K562 (cell line): Measurements from ENCODE around the gene COQ2. TPM values are rescaled to one million over a fixed set of nuclear protein-coding genes. Genes with fewer than 3 reads are reported as not detected.

Experiments
- ADNP ChIP-seq: fragments of 200-800 bp; sonication (Bioruptor generic); IDR thresholded peaks from 2 replicates; pipeline ENCODE4 v1.6.1; 2016; ENCODE audit warnings: missing genetic modification characterization, missing compliant biosample characterization
- AFF4 ChIP-seq: sonication (generic); formaldehyde crosslinking; IDR thresholded peaks from 2 replicates; pipeline ENCODE4 v1.8.0; 2023; ENCODE audit warnings: mild to moderate bottlenecking, missing genetic modification reagents
- ASH1L ChIP-seq: fragments of 450-650 bp; IDR thresholded peaks from 2 replicates; pipeline ENCODE4 v1.6.1; 2018; ENCODE audit warnings: borderline replicate concordance, mild to moderate bottlenecking, low read depth; ENCODE audit not compliant: partially characterized antibody
- CC2D1A ChIP-seq: fragments of 450-650 bp; IDR thresholded peaks from 2 replicates; pipeline ENCODE4 v1.6.1; 2017; ENCODE audit warnings: mild to moderate bottlenecking
- ETV6 ChIP-seq, 3 experiments: fragments of 150-350 bp in 1 of 3; sonication (generic) in 1 of 3; formaldehyde crosslinking in 1 of 3; IDR thresholded peaks; 2 replicates each; pipeline versions ENCODE4 v1.6.1 to v1.8.0; 2014 to 2022; ENCODE audit warnings: borderline replicate concordance in 2 of 3, low read depth in 2 of 3, antibody characterized with exemption in 1 of 3, low read length in 1 of 3, mild to moderate bottlenecking in 1 of 3, missing genetic modification reagents in 1 of 3
- KDM1A ChIP-seq, 2 experiments: fragments of 450-650 bp; IDR thresholded peaks; 2 replicates each; pipeline ENCODE4 v1.6.1; 2016; ENCODE audit warnings: mild to moderate bottlenecking in 2 of 2
- MBD1 ChIP-seq: fragments of 250-450 bp; sonication (Bioruptor Pico); IDR thresholded peaks from 2 replicates; pipeline ENCODE4 v1.8.0; 2022; ENCODE audit warnings: inconsistent platforms
- SAP30 ChIP-seq: fragments of 200-600 bp; sonication (generic); IDR thresholded peaks from 2 replicates; pipeline ENCODE4 v1.6.1; 2012; ENCODE audit warnings: borderline replicate concordance, low read depth, mild to moderate bottlenecking, moderate library complexity, low read length, control low read depth, inconsistent platforms; ENCODE audit not compliant: insufficient read depth, poor library complexity, severe bottlenecking
- SRSF7 ChIP-seq: fragments of 200-400 bp; formaldehyde crosslinking; optimal IDR thresholded peaks from 2 replicates; pipeline ENCODE3; 2017; ENCODE audit warnings: mild to moderate bottlenecking, low read depth, low read length
- STAT6 ChIP-seq: sonication (generic); formaldehyde crosslinking; IDR thresholded peaks from 2 replicates; pipeline ENCODE4 v1.8.1; 2023; ENCODE audit warnings: mild to moderate bottlenecking, missing genetic modification reagents
- TAF15 ChIP-seq: fragments of 200-400 bp; formaldehyde crosslinking; IDR thresholded peaks from 2 replicates; pipeline ENCODE4 v1.6.1; 2017; ENCODE audit warnings: mild to moderate bottlenecking, low read depth, low read length, moderate library complexity
- TAF7 ChIP-seq: fragments of 450-650 bp; IDR thresholded peaks from 2 replicates; pipeline ENCODE4 v1.6.1; 2016; ENCODE audit warnings: missing genetic modification characterization, missing compliant biosample characterization
- ZBTB2 ChIP-seq: fragments of 450-650 bp; IDR thresholded peaks from 2 replicates; pipeline ENCODE4 v1.6.1; 2016; ENCODE audit warnings: antibody characterized with exemption
- ZNF140 ChIP-seq: fragments of 250-450 bp; sonication (Bioruptor Pico); IDR thresholded peaks from 2 replicates; pipeline ENCODE4 v1.8.0; 2021; ENCODE audit warnings: moderate library complexity, mild to moderate bottlenecking, inconsistent platforms
- ZNF511 ChIP-seq: sonication (generic); formaldehyde crosslinking; IDR thresholded peaks from 2 replicates; pipeline ENCODE4 v1.8.0; 2022; ENCODE audit warnings: mild to moderate bottlenecking, missing genetic modification reagents
- polyA plus RNA-seq, 8 experiments: library from polyadenylated mRNA; depleted of rRNA in 4 of 8; stranded (reverse) in 5 of 8; unstranded in 3 of 8; fragments of >200 nt; fragmentation: Nextera tagmentation in 2 of 8; fragmentation: Illumina TruSeq in 1 of 8; extraction: Ambion mirVana in 2 of 8; extraction: Trizol in 1 of 8; gene quantifications; 2 replicates each; pipeline versions ENCODE4 v1.2.1 to v1.2.3, GENCODE V29; 2011 to 2014; ENCODE audit warnings: inconsistent platforms in 1 of 8, missing spikeins in 1 of 8
- total RNA-seq, 7 experiments: library from RNA; depleted of rRNA in 6 of 7; stranded (reverse); fragments of >200 nt in 6 of 7; fragmentation: Illumina TruSeq in 2 of 7; extraction: Trizol in 2 of 7; gene quantifications; 2 replicates each; pipeline versions ENCODE4 v1.2.1 to v1.2.3, GENCODE V29; 2011 to 2021; ENCODE audit warnings: low replicate concordance in 1 of 7

COQ2 gene
- total and polyA plus RNA-seq, 9 of the 15 experiments (the other 6 are each of a cell fraction or from before 2014, with no cell fraction given): 1.9 to 13.5 (median 11.8) TPM

- TF ChIP-seq MBD1 (CRISPR knock-in tag): no peak
- TF ChIP-seq TAF7 (tag): no peak
- peak; percentile 81; the same call in 1 of the 2 replicates for TF ChIP-seq ZBTB2
- TF ChIP-seq AFF4 (CRISPR knock-in tag): no peak
- TF ChIP-seq ASH1L: no peak
- no peak for TF ChIP-seq KDM1A (IDR thresholded peaks at IDR 0.05)
- peak; percentile 89 for TF ChIP-seq SAP30
- 0 out of 2 replicates have a peak, but pooled peaks have one; percentile 25 for TF ChIP-seq STAT6 (CRISPR knock-in tag)
- TF ChIP-seq ZNF511 (CRISPR knock-in tag): peak; percentile 66
- TF ChIP-seq ETV6 (IDR thresholded peaks at IDR 0.05; ENCODE audit: borderline replicate concordance in 1 of 2, low read depth in 2 of 2, low read length in 1 of 2): no peak
- peak; percentile 66; the same call in 1 of the 2 replicates for TF ChIP-seq ETV6 (CRISPR knock-in tag; IDR thresholded peaks at IDR 0.05; ENCODE audit: borderline replicate concordance)
- TF ChIP-seq CC2D1A: no peak
- no peak for TF ChIP-seq TAF15
- no peak for TF ChIP-seq ZNF140 (CRISPR knock-in tag)
- TF ChIP-seq ADNP (tag): no peak
- TF ChIP-seq SRSF7: no peak
Observed at GRCh38 chr4:83284193-83285054, at the start of gene COQ2 (continued).
